ENCODE results near the gene MYO9B. TPM values are rescaled to one million over a fixed set of nuclear protein-coding genes. Genes with fewer than 3 reads are reported as not detected.

The MYO9B gene
- total RNA-seq, 1 donor from 2014 or later: 27.5 TPM

DNA sequence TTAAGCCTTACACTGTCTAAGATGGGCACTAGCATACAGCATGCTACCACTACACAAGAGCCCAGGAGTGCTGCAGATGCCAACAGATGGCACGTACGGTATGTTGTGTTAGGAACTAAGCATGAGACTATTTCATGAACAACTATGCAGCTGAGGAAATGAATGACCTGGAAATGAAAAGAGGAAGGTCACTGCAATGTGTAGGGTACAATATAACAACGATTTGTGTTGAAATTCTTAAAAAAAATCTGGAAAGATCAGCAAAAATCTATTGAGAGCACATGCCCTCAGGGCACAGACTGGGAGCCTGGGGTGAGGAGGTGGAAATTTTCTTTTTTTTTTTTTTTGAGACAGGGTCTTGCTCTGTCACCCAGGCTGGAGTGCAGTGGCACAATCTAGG is 14.8 kb upstream of the MYO9B start:
- no peak for DNase-seq

DNA sequence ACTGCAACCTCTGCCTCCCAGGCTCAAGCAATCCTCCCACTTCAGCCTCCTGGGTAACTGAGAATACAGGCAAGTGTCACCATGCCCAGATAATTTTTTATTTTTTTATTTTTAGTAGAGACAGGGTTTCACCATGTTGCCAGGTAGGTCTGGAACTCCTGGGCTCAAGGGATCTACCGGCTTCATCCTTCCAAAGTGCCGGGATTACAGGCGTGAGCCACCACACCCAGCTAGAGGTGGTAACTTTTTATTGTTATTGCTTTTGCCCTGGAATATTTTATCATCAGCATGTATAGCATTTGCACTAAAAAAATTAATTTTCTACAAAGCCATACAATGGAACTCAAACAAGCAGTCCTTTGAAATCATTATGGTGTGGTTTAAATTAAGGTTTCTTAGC is 14.4 kb upstream of the MYO9B start:
- DNase-seq: no peak

DNA sequence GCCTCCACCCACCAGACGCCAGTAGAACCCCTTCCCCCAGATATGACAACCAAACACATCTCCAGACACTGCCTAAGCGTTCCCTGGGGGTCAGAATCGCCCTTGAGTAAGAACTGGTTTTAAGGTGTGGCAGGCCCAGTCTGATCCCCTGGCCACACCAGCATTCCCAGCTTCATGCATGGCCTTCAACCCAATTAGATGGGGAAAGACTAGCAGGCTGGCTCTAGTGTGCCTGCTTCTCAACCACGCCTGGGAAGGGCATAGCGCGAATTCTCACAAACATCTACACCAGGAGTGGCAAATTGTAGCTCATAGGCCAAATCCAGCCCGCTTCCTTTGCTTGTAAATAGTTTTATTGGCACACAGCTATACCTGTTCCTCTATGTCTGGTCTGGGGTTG is 13.9 kb upstream of the MYO9B start:
- no peak for DNase-seq

- no peak for DNase-seq
Measured at GRCh38 chr19:17063428-17063827, 12.1 kb upstream of the MYO9B start.

GRCh38 chr19:17069193-17069592 is 6.4 kb upstream of the MYO9B start:
- DNase-seq: no peak

GRCh38 chr19:17070421-17070820 is 5.2 kb upstream of the MYO9B start:
- no peak for DNase-seq

DNA sequence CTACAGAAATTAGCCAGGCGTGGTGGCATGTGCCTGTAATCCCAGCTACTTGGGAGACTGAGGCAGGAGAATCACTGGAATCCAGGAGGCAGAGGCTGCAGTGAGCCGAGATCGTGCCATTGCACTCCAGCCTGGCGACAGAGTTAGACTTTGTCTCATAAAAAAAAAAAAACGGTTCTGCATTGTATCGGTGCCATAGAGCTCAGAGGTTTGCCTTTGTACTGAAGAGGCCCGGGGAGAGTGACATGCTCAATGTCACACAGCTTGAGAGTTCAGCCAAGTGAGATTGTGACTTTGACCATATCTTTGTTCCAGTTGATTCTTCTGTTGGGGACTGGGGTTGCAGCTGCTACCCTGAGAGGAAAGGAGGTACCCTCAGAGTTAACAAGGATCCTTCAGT is 4.7 kb upstream of the MYO9B start:
- DNase-seq: no peak

GRCh38 chr19:17073869-17074633 is 1.5 kb upstream of the MYO9B start:
- DNase-seq: no peak

GRCh38 chr19:17074634-17075034 is 943 bp upstream of the MYO9B start:
- no peak for DNase-seq

GRCh38 chr19:17075864-17076542 is 426 bp downstream of the MYO9B start:
- no peak for DNase-seq

- DNase-seq: no peak
Measured at GRCh38 chr19:17076543-17076991, 990 bp downstream of the MYO9B start.

- no peak for DNase-seq
Measured at GRCh38 chr19:17077447-17078028, 2.0 kb downstream of the MYO9B start.

GRCh38 chr19:17078036-17078919 is 2.7 kb downstream of the MYO9B start:
- no peak for DNase-seq

- no peak for DNase-seq
Measured at GRCh38 chr19:17078920-17079709, 3.5 kb downstream of the MYO9B start.

DNA sequence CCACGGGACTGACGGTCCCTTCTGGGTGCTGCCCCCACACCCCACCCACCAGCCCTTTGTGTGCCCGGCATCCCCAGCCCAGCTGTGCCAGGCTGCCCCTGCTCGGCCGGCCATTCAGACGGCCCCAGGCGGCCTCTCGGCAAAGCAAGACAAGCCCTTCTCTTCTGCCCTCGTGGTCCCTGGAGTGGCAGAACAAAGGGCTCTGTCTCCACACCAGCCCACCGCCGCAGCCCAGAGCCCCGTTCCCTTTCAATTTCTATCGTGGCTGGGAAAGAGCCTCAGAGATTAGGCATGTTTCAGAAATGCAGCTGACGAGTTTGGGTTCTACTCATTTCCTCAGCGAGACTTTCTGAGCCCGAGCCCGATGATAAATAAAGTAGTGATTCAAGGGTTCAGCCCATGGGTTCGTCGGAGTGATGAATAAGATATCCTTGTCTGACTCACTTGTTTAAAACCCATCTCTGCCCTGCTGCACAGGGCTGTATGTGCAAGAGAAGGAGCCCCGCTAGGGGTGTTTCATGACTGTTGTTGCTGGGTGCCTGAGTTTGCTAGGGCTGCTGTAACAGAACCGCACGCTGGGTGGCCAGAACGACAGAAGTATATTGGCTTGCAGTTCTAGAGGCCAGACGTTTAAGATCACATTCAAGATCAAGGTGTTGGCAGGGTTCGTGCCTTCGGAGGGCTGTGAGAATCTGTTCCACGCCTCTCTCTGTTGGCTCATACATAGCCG is 4.3 kb downstream of the MYO9B start:
- DNase-seq: no peak

GRCh38 chr19:17080440-17080801 is 4.8 kb downstream of the MYO9B start:
- no peak for DNase-seq

DNA sequence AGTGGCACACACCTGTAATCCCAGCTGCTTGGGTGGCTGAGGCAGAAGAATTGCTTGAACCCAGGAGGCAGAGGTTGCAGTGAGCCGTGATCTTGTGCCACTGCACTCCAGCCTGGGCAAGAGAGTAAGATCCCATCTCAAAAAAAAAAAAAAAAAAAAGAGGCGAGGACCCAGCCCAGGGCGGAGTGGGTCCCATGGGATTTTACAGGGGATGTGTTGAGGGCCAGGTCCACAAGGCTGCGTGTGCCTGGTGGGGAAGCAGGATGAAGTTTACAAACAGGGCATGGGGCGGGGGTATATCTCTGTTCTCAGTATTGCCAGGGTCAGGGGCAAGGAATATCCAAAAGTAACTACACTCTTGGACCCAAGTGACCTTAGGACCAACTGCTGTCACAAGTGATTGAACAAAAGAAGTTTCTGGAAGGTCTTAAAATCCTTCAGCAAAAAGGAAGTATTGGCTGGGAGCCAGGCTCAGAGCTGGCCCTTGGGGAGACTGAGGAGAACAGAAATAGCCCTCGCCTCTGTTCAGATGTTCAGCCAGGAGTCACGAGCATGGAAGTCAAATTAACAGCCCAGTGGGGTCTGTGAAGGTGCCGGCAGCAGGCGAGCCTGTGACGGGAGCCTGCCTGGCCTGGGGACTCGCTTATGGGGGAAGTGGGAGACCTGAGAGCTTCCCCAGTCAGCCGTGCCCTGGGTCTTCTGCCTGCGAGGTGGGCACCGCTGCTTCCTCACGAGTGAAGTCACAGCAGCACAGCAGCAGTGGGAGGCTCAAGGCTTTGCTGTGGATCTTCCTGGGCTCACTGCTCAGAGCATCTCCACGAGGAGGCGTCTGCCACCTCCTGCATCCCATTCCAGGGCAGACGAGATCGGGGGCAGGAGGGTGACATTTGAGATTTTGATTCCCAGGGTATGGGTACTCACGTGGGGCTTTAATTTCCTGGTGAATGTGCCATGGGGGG is 6.4 kb downstream of the MYO9B start:
- DNase-seq: no peak

DNA sequence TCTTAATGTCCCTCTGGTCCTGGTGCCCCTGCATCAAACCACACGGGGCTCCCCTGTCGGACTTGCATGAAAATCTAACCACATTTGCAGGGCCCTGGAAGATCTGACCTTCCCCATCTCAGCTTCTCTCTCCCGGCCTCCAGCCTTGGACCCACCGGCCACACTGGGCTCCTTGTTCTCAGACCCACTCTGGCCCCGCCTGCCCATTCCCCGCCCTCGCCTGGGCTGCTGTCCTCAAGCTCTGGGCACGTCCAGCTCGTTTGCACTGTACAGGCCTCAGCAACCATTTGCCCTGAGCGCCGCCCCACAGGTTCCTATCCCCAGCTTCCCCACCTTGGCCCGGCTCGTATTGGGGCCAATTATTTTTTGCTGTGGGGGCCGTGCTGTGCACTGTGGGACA is 10.5 kb downstream of the MYO9B start:
- no peak for DNase-seq

- no peak for DNase-seq
Measured at GRCh38 chr19:17086834-17087233, 11.3 kb downstream of the MYO9B start.

DNA sequence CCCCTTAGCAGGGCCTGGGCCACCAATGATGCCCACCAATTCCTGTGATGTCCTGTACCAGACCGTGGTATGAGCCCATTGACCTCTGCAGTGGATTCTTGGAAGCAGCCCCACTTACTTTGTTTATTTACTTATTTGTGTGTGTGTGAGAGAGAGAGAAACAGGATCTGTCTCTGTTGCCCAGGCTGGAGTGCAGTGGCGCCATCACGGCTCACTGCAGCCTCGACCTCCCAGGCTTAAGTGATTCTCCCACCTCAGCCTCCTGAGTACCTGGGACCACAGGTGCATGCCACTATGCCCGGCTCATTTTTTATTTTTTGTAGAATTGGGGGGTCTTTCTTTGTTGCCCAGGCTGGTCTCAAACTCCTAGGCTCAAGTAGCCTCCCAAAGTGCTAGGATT is 13.0 kb downstream of the MYO9B start:
- DNase-seq: no peak
